GM12873 (cell line): ENCODE data around the gene RGPD3.
"Not testable (repeated sequence)": the region's sequence is repeated elsewhere in the genome, so short reads cannot be mapped to it uniquely, and the experiment has no call there.

ENCODE experiments used
- TF ChIP-seq, protein P1 (sequence below): IDR thresholded peaks from 2 replicates; pipeline ENCODE4 v1.5.1; 2012; ENCODE audit warnings: low read depth, mild to moderate bottlenecking, moderate library complexity, low read length, control low read depth; ENCODE audit not compliant: insufficient read depth; ENCODE audit errors: missing control alignments

Gene RGPD3

DNA sequence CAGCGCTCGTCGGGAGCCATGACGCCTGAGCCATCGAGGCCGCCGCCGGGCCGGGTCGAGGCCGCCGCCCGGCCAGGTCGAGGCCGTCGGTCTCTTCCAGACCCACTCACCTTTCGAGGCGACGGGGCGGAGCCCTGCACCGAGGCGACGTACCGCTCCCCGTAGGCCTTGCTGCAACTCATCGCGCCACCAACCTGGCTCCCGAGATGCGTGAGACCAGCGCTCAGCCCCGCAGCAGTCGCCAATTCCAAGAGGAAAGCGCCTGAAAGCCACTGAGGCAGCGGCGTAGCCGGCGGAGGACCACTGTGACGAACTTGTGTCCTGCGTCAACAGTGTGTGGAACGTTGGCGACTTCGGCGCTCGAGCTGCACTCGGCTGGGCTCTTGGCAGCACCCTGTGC, at the start of gene RGPD3:
Gene RGPD3 (minus strand): TSS at position 307 of the 400 bp plus-strand sequence. CDS start 125 bp downstream, at position 182.
- TF ChIP-seq, protein P1, sequence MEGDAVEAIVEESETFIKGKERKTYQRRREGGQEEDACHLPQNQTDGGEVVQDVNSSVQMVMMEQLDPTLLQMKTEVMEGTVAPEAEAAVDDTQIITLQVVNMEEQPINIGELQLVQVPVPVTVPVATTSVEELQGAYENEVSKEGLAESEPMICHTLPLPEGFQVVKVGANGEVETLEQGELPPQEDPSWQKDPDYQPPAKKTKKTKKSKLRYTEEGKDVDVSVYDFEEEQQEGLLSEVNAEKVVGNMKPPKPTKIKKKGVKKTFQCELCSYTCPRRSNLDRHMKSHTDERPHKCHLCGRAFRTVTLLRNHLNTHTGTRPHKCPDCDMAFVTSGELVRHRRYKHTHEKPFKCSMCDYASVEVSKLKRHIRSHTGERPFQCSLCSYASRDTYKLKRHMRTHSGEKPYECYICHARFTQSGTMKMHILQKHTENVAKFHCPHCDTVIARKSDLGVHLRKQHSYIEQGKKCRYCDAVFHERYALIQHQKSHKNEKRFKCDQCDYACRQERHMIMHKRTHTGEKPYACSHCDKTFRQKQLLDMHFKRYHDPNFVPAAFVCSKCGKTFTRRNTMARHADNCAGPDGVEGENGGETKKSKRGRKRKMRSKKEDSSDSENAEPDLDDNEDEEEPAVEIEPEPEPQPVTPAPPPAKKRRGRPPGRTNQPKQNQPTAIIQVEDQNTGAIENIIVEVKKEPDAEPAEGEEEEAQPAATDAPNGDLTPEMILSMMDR: not testable (repeated sequence)

DNA sequence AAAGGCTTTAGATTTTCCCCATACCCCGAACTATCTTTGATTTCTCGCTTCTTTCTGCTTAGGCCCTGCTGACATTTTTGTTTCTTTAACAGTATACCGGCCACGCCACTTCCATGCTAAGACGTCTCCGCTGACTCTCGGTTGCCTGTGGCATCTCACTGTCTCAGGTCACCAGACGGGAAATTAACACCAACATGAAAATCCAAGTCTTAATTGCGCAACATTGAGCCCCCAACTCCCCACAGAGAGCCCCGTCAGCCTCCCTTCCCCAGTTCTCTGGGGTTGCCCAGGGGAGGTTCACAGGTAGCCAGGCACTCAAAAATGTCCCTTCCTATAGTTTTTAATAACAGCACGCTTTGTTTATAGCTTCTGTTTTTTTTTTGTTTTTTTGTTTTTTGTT, 49.1 kb upstream of the RGPD3 start:
- TF ChIP-seq, protein P1: no peak

DNA sequence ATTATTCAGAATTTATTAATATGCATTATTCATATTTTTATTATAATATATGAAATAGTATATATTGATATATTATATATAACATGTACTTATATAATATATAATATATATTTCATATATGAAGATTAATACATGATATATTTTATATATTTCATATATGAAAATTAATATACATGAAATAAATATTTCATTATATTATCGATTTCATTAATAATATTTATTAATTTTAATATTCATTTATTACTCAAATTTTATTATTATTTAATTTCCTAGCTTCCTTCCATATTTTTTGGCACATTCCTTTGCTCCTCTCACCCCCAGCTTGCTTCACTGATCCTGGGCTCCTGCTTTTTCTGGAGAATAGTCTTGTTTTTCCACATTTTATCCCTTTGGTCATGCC, 48.7 kb upstream of the RGPD3 start:
- TF ChIP-seq, protein P1: no peak

DNA sequence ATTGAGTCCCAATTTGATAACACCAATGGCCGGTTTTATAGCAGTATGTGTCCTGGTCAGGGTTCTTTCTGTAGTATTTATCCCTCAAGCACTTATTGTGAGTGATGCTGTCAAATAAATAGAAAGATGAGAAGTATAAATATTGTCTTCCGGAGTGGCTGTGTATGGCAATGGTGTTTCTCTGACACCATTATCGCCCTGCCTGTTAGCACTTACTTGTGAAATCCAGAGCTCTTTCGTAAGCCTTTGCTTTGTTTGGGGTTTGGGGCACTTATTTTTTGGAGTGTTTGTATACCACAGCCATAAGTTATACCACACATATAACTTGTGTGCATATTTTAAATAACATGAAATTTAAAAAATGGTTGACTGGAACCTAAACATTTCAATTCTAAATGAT, 48.2 kb upstream of the RGPD3 start:
- TF ChIP-seq, protein P1: no peak

DNA sequence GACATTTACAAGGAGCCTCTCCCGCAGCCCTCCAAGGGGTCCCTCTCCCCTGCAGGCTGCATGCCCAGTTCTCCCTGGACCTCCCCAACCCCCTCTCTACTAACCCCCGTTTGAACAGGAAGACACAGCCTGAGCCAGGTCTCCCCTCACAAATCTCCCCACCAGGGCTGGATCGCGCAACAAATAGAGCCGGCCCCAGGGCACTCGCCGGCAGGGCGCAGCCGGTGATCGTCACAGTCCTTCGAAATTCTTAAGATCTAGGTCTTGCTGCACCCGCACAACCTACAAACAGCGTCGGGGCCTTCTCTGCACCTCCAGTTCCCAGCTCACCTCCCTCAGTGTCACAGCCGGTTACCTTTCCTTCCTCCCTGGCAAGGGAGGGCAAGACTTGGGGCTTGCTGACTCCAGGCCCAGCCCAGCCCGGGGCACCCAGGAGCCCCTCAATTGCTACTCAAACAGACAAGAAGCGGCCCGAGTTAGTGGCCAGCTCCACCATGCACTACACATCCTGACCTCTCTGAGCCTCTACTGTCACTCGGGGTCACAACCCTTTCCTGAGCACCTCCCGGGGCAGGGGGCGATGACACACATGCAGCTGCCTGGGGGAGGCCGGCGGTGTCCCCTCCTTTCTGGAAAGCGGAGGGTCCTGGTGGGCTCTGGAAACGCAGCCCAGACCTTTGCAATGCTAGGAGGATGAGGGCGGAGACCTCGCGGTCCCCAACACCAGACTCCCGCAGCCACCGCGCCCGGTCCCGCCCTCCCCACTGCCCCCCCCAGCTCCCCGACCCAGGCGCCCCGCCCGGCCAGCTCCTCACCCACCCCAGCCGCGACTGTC, 18.6 kb upstream of the RGPD3 start, which contains the start of gene CD8B2:
Gene CD8B2 (plus strand): TSS at position 814 of the 835 bp plus-strand sequence. CDS start 63 bp downstream, outside the sequence.
- TF ChIP-seq, protein P1: not testable (repeated sequence)

DNA sequence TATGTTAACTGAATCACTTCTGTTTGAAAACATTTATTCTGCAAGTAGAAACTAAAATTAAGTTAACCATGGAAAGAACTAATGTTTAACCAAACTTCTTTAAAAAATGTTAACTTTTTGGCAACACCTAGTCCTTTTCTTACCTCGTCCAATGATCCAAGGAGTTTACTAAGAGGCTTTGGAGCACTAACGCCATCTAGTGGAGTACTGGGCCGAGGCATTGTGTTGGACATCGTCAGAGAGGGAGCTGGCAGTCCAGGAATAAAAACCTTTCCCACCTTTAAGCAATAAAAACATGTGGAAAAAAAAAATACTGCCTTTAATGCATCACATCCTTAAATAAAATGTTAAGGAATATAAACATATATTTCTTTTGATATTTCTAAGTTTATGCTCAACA, 2.4 kb upstream of the RGPD3 start:
- TF ChIP-seq, protein P1: peak; percentile 2

DNA sequence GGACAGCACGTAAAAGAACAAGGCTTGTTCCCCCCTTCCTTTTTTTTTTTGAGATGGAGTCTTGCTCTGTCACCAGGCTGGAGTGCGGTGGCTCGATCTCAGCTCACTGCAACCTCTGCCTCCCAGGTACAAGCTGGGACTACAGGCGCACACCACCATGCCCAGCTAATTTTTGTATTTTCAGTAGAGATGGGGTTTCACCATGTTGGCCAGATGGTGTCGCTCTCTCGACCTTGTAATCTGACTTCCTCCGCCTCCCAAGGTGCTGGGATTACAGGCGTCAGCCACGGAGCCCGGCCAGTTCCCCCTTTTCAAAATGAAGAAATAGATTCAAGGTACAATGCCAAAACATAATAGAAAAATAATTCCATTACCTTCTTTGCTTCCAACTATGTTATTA, 6.3 kb downstream of the RGPD3 start:
- TF ChIP-seq, protein P1: peak; percentile 29
